ENCODE results near the gene LINS1.

- TF ChIP-seq CTCF (IDR thresholded peaks at IDR 0.05) (no peak), POLR2A (IDR thresholded peaks at IDR 0.05) (no peak), EP300 (IDR thresholded peaks at IDR 0.05) (no peak)
Measured at GRCh38 chr15:100544946-100545345, 57.0 kb downstream of the LINS1 start.
